GM21717 (cell line): ENCODE results near the gene APIP.

ENCODE experiments used
- ATAC-seq: cut with Tn5 transposase; IDR thresholded peaks from one replicate; pipeline ENCODE4 v1.9.1; 2021; ENCODE audit warnings: mild to moderate bottlenecking, moderate library complexity; ENCODE audit not compliant: unreplicated experiment

The APIP gene

DNA sequence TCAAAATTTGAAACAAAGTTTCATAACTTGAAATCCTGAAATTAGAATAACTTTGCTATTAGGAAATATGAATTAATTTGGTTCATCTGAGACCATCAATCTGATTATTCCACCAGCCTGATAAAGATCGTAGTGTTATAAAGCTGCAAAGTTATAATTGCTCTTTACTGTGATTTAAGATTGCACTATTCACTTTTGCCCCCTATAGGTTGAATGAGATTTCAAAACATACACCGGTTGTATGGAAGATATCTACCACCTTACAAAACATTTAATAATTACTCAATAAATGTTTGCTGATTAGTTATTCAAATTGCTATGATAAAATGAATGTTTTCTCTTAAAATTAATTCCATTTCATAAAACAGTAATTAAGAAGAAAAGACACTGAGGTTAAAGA lies 26.1 kb downstream of the APIP start:
- no peak for ATAC-seq

DNA sequence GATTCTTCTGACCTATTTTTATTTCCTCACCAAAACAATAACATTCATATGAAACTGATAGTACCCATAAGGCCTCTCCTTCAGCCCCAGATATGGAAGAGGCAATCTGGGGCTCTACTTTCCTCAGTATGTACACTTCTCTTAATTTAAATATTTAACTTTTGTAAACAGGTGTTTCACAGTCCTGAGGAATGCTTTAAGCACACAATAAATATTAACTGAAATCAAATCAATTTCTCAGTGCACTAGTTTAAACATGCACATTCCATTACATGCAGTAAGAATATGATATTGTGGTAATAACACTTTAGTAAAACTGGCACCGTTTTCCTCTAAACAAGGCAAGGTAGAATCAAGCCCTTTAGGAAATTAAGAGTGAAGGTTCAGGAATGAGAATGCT lies 28.9 kb downstream of the APIP start:
- ATAC-seq, result no peak

DNA sequence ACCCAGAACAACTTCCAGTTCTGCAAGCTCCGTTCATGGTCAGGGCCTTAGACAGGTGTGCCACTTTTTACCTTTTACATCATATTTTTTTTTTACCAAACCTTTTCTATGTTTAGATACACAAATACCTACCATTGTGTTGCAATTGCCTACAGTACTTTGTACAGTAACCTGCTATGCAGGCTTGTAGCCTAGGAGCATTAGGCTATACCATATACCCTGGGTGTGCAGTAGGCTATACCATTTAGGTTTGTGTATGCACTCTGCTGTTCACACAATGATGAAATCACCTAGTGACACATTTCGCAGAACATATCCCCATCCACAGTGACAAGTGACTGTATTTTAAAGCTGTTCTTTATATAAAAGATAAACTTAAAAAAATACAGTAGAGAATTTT lies 29.6 kb downstream of the APIP start:
- ATAC-seq, result no peak

DNA sequence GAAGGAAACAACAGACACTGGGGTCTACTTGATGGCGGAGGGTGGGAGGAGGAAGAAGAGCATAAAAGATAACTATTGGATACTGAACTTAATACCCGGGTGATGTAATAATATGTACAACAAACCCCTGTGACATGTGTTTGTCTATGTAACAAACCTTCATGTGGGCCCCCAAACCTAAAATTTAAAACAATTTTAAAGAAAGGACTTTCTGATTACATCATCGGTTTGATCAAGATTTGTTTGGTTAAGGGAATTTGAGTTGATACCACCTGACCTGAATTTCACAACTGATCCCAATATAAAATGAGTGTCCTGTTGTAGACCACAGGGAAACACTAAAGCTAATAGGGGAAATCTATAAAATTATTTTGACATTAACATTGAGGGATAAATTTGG lies 34.3 kb downstream of the APIP start:
- ATAC-seq, result no peak

DNA sequence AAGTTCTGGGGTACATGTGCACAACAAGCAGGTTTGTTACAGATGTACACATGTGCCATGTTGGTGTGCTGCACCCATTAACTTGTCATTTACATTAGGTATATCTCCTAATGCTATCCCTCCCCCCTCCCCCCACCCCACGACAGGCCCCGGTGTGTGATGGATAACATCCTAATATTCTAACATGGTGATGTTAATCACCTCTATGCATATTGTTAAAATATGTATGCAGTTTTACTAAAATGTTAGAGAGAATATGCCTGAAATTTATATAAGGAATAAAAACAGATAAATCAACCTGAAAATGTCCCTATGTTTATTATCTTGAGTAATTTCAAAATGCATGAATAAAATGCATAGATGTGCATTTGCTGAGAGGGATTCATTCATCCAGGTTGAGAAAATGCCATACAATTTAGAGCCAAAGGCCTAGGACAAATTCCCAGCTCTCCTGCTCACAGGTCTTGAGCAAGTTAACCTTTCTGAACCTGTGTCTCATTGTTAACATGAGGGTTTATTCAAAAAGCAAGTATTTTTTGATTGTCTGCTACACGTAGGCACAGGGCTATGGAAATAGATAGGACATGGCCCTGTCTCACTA lies 38.7 kb downstream of the APIP start:
- no peak for ATAC-seq

DNA sequence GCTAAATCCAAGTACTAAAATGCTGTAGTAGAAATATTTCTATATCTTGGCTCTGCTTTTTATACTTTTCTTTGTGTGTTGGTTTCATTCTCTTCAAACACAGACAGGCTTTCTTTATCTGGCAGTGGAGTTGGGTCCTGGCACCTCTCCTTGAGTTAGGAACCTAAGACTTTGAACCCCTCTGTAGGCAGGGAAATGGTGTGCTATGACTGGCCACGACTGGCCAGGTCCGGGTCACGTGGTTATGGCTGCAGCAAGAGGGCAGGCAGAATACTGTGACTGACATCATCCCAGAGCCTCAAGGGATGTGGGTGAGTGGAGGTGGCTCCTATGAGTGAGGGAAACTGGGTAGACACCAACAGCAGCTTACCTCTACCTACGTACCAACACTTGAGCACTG lies 42.0 kb downstream of the APIP start:
- no peak for ATAC-seq

DNA sequence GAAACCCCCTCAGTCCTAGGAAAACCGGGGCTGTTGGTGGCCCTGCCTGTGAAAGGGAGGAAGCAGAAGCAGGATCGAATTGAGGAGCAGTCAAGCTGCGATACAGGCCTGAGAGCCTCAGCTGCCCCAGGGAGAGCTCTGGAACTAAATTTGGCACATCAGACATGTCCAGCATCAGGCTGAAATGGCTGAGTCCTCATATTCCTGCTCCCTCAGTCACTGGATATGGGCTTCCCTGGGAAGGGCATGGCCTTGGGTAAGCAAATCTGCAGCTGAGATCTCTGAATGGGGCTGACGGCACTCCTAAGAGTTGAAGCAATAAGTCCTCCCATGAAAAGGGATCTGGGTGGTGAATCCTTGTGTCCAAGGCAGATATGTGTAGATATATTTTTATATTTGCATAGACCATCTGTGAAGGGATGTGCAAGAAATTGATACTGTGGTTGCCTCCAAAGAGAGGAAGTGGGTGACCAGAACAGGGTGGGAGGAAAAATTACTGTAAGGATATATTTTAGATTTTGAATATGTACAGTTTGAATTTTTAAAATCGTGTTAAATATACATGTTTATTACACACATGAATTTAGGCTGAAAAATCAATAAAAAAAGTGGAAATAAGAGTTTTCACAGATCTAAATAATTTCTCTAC lies 45.5 kb downstream of the APIP start:
- ATAC-seq, result no peak

DNA sequence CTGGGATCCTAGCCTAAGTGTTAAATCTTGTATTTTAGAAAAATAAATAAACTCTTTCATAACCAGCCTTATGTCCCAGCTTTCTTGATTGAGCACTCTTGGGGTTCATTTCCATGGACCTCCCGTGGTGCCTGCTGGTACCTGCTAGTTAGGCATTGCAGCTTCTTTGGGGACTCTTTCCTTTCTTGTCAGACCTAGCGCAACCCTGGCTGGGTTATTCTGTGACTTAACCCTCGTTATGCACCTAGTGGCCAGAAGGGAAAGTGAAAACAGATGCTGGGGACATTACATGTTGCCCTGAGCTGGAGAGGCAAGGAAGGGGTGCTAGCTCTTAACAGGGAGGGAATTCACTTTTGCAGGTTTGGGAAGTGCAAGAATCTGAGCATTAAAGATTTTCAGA lies 46.8 kb downstream of the APIP start:
- ATAC-seq, result no peak

DNA sequence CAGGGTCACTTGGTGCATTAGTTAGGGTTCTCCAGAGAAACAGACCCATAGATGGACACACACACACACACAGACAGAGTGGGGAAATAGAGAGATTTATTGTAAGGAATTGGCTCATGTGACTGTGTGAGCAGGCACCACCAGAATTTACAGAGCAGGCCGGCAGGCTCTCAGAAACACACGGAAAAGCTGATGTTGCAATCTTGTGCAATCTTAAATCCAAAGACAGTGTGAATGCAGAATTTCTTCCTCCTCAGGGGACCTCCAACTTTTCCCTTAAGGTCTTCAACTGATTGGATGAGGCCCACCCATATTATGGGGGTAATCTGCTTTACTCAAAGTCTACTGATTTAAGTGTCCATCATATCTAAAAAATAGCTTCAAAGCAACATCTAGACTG lies 49.8 kb downstream of the APIP start:
- ATAC-seq, result no peak

DNA sequence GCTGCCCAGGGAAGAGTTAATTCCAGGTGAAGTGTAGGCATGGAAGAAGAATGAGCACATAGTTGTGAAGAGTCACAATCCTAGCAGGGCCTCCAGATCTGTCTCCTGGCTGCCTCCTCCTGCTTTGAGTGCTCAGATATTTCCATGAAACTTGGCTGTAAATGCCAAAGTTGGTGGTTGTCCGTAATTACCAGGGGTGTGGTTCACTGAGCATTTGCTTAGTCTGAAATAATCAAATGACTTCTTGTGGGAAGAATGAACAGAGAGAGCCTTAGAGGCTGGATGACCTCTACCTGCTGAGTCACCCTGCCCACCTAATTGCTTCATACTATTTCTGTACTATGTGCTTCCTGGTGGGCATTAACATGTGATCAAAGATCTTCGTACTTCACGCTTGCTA lies 50.9 kb downstream of the APIP start:
- no peak for ATAC-seq

DNA sequence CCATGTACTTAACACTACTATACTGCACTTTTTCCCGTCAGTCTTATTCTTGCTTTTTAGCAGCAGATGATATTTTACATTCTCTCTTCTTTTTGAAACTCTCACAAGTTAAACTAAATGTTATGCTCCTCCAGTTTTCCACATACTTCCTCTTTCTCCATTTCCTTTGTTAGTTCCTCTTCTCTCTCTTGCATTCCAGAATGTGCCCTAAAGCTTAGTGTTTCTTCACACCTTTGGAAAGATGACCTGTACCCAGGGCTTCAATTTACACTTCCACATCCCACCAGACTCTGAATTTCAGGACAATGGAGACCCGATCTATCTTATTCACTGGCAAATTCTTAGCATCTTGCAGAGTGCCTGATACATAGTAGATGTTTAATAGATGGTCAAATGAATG lies 51.8 kb downstream of the APIP start:
- ATAC-seq, result no peak

DNA sequence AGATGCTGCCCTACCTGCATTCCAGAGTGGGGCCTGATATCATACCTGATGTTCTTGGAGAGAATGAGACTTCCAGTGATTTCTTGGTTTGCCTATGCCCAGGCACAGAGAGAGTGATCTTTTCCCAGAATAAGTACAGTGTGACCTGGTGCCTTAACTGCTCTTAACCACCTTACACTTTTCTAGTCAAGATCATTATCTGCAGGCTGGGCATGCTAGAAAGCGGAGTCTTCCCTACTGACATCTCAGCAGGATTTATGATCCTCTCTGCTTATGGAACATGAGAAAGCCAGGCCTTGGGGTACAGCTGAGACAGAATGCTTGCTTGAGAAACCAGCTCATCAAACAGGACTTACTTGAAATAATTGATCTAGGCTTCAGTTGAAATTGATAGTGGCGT lies 53.1 kb downstream of the APIP start:
- ATAC-seq, result no peak

DNA sequence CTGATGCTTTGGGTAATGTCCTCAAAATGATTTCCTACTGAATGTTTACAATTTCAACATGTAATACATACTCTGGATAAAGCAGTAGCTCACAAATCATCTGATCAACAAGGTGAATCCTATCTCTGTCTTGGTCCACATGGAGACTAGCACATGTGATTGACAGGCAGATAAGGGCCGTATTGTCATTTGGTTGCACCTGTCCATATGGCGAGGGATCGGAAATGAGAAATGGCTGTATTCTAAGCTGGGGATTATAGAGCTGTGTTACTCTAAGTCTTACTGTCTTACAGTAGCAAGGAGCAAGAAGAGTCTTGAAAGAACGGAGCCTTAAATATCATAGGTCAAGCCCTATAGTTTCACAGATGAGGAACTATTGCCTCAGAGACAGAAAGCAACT lies 55.7 kb downstream of the APIP start:
- ATAC-seq, result no peak

DNA sequence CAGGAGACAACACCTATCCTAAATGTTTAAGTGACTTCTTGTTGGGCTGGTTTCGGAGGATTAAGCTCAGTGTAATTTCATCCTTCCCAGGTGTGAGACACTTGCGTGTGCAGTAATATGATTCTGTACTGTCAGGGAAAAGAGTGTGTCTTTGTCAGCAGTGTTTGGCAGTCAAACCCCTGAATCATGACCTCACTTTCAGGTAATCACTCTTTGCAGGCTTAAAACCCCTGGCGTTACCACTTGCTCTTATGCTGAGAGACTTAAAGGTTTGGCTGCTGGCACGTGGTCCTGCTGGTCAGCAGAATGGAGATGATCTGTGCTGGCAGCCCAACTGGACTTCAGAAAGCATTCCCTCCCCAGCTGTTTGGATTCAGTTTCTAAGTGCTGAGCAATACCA lies 56.1 kb downstream of the APIP start:
- no peak for ATAC-seq

DNA sequence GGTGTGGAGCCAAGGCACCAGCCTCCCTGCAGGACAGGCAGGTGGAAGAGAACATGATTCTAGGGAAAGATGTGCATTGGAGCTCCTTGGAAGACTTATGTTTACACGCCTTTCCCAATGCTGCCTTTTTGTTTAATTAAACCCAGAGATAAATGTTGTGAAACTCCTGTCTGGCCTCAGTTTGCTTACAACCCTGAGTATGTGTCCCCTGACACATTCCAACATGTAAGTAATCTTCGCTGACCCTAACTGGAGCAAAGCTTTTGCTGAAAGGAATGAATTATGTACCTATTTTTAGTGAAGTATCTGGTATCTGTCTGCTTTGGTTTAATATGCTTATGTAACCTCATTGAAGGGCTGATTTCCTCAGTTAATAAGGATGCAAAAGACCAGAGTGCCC lies 56.7 kb downstream of the APIP start:
- no peak for ATAC-seq

DNA sequence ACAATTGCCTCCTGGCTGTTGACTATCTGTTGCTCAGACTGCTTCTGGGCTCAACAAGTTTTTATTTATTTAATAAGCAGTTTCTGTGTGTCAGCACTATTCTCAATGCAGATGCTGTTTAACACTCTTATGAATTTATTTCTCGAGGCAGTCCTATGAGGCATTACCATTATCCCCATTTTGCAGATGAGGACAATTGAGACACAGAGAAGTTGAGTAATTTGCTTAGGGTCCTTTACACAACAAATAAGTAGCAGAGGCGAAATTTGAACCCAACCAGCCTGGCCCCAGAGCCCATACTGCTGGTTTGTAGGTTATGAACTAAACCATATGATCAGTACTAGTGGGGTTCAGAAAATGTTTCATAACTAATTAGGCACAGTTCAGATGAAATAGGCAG lies 58.7 kb downstream of the APIP start:
- ATAC-seq, result no peak

DNA sequence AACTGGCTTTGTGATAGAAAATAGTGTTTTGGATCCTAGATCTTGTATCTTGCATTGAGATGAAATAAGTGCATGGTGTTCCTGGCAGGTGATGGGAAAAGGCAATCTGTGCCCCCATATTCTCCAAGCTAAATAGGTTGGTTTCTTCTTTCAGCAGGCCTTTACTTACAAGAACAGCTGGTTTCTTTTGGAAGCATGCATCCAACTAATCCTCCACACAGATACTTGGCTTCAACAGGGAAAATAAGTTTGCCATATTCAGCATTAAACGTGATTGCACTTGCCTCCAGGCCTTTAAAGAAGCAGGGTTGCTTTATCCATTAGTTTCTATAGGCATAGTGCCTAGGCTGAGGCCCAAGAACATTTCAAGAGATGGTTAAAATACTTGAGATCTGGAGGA lies 59.9 kb downstream of the APIP start:
- ATAC-seq, result no peak

DNA sequence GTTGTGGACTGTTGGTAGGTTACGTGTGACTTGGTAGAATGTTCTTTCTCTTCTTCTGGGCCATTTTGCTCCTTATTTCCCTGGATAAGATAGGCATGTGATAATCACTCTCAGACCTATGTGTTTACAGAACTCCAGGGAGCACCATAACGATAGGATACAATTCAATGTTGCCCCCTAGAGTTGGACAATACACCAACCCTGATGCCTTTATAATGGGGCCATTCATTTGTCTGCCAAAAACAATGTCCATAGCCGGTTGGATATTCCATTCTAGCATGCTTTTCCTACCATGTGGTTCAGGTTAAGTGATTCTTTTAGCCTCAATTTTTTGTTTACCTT lies 60.5 kb downstream of the APIP start:
- ATAC-seq, result no peak

DNA sequence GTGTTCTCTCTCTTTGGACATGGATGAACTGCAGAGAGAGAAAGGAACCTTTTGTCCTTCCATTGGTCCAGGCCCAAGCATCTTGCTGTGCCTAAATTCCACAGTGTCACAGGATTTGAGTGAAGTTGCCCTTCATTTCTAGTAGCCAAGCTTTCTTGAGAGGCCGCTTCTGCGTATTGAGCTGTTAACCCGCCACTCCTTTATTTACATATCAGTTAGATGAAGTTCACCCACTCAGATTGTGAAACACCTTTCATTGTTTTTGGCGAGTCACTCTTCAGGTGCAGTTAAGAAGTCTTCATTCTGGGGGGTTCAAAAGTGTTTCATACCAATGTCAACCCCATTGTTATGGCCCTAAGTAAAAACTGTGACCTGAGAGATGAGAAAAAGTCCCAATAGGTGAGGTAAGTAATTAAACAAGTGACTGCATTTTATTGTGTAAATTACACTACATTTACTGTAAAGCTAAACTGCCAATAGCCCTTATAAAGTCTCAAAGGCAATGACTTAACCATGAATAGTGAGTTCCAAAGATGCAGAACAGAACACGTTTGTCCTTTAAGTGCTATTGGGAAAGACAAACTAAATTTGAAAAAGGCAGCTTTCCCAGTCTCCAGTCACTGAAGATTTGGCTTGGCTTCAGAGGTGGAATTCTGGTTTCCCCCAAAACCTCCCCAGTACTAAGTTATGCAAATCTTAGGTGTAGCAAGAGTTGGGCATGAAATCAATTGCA lies 61.0 kb downstream of the APIP start:
- ATAC-seq, result no peak

DNA sequence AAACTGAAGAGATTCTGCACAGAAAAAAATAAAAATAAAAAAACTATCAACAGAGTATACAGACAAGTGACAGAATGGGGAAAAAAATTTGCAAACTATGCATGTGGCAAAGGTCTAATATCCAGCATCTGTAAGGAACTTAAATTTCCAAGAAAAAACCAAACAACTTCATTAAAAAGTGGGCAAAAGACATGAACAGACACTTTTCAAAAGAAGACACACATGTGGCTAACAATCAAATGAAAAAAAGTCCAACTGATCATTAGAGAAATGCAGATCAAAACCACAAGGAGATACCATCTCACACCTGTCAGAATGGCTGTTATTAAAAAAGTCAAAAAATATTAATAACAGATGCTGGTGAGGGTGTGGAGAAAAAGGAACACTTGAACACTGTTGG lies 64.3 kb downstream of the APIP start:
- ATAC-seq, result no peak

DNA sequence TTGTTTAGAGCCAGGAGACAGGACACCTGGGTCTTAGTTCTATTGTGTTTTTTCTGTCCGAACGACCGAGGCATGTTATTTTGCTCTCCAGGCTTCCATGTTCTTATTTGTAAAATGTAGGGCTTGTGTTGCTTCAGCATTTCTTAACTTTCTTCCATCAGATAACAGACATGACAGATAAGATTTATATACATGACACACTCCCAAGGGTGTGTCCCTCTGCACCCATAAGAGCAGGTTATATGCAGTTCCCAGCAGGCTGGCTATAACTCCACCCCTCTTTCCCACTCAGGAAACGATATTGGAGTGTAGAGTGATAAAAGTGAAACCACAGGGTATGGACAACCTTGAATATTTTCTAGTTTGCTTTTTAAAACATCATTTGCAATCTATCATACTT lies 65.8 kb downstream of the APIP start:
- ATAC-seq, result no peak

DNA sequence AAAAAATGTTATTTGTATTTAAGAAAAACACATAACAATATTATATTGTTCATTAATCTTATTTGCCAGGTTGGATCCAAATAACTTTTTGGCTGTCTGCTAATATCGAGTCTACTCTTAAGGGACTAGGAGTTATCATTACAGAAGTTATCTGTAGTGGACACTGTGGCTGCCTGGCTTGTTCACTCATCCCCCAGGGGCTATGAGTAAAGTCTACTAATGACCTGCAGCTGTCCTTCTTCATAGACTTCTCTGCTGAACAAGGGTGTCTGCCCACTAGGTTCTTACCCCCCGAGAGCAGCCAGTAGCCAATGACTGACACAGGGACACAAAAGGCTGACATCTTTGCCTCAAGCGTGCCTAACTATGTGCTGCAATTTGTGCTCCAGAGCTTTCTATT lies 69.7 kb downstream of the APIP start:
- no peak for ATAC-seq
